H9 (cell line): ENCODE results near the gene SLC2A9. TPM values are rescaled to one million over a fixed set of nuclear protein-coding genes. Genes with fewer than 3 reads are reported as not detected.

Experiments used
- DNase-seq: peaks from one replicate; pipeline ENCODE4 v3.0.0-alpha.2; 2017
- H2AFZ ChIP-seq: one replicate; pipeline ENCODE4 v1.6.1; 2013; ENCODE audit warnings: mild to moderate bottlenecking, low read length, control low read depth, moderate library complexity
- H2AK5ac ChIP-seq: 2 replicates; pipeline ENCODE4 v1.6.1; 2013; ENCODE audit warnings: low read length, control low read depth, mixed read lengths; ENCODE audit not compliant: insufficient read length
- H2BK120ac ChIP-seq: one replicate; pipeline ENCODE4 v1.6.1; 2013; ENCODE audit warnings: low read depth, mild to moderate bottlenecking, low read length, control low read depth, inconsistent platforms; ENCODE audit not compliant: poor library complexity, severe bottlenecking
- H2BK12ac ChIP-seq: 2 replicates; pipeline ENCODE4 v1.6.1; 2013; ENCODE audit warnings: low read length, control low read depth, mixed read lengths, low read depth; ENCODE audit not compliant: insufficient read length
- H2BK15ac ChIP-seq: 2 replicates; pipeline ENCODE4 v1.6.1; 2013; ENCODE audit warnings: low read depth, low read length, control low read depth
- H2BK20ac ChIP-seq: one replicate; pipeline ENCODE4 v1.6.1; 2013; ENCODE audit warnings: low read depth, mild to moderate bottlenecking, low read length, control low read depth, inconsistent platforms; ENCODE audit not compliant: poor library complexity, severe bottlenecking
- H2BK5ac ChIP-seq: 2 replicates; pipeline ENCODE4 v1.6.1; 2013; ENCODE audit warnings: low read length, control low read depth, mixed read lengths; ENCODE audit not compliant: insufficient read length
- H3K14ac ChIP-seq: 2 replicates; pipeline ENCODE4 v1.6.1; 2013; ENCODE audit warnings: low read length, control low read depth; ENCODE audit not compliant: insufficient read depth
- H3K18ac ChIP-seq: 2 replicates; pipeline ENCODE4 v1.6.1; 2013; ENCODE audit warnings: low read depth, mild to moderate bottlenecking, mixed read lengths, low read length, control low read depth; ENCODE audit not compliant: insufficient read length
- H3K23ac ChIP-seq: 2 replicates; pipeline ENCODE4 v1.6.1; 2013; ENCODE audit warnings: low read length, control low read depth, mixed read lengths, low read depth; ENCODE audit not compliant: insufficient read length
- H3K23me2 ChIP-seq: 2 replicates; pipeline ENCODE4 v1.6.1; 2013; ENCODE audit warnings: low read depth, mild to moderate bottlenecking, mixed read lengths, low read length, control low read depth; ENCODE audit not compliant: insufficient read length, poor library complexity, severe bottlenecking
- H3K27ac ChIP-seq: 2 replicates; pipeline ENCODE4 v1.5.1; 2013; ENCODE audit warnings: low read length, control low read depth, mixed read lengths, low read depth; ENCODE audit not compliant: insufficient read length
- H3K27me3 ChIP-seq: 2 replicates; pipeline ENCODE4 v1.6.1; 2013; ENCODE audit warnings: low read length, control low read depth, inconsistent platforms; ENCODE audit not compliant: insufficient read depth
- H3K4ac ChIP-seq: 2 replicates; pipeline ENCODE4 v1.6.1; 2013; ENCODE audit warnings: low read depth, mild to moderate bottlenecking, control low read depth, inconsistent platforms, low read length, moderate library complexity
- H3K4me1 ChIP-seq: 2 replicates; pipeline ENCODE4 v1.6.1; 2013; ENCODE audit warnings: low read length, control low read depth, inconsistent platforms; ENCODE audit not compliant: insufficient read depth
- H3K4me2 ChIP-seq: 2 replicates; pipeline ENCODE4 v1.6.1; 2013; ENCODE audit warnings: low read length, control low read depth, mixed read lengths; ENCODE audit not compliant: insufficient read length, insufficient read depth
- H3K56ac ChIP-seq: 2 replicates; pipeline ENCODE4 v1.6.1; 2013; ENCODE audit warnings: low read depth, mild to moderate bottlenecking, mixed read lengths, low read length, control low read depth; ENCODE audit not compliant: insufficient read length
- H3K79me1 ChIP-seq: 2 replicates; pipeline ENCODE4 v1.6.1; 2013; ENCODE audit warnings: low read depth, mild to moderate bottlenecking, moderate library complexity, low read length, control low read depth, inconsistent platforms; ENCODE audit not compliant: insufficient read depth, poor library complexity, severe bottlenecking
- H3K79me2 ChIP-seq: 2 replicates; pipeline ENCODE4 v1.6.1; 2013; ENCODE audit warnings: low read length, control low read depth, inconsistent platforms; ENCODE audit not compliant: insufficient read depth
- H3K9ac ChIP-seq: 2 replicates; pipeline ENCODE4 v1.6.1; 2013; ENCODE audit warnings: low read length, control low read depth, mixed read lengths; ENCODE audit not compliant: insufficient read length; ENCODE audit errors: extremely low read depth
- H3K9me3 ChIP-seq: one replicate; pipeline ENCODE4 v1.6.1; 2013; ENCODE audit warnings: low read depth, low read length, inconsistent platforms; ENCODE audit not compliant: control insufficient read depth
- H3T11ph ChIP-seq: one replicate; pipeline ENCODE4 v1.6.1; 2013; ENCODE audit warnings: mild to moderate bottlenecking, low read length, control low read depth, inconsistent platforms
- H4K20me1 ChIP-seq: one replicate; pipeline ENCODE4 v1.6.1; 2013; ENCODE audit not compliant: control insufficient read depth, insufficient read length, insufficient read depth
- H4K5ac ChIP-seq: 2 replicates; pipeline ENCODE4 v1.6.1; 2013; ENCODE audit warnings: low read depth, mild to moderate bottlenecking, mixed read lengths, low read length, control low read depth; ENCODE audit not compliant: insufficient read length
- H4K8ac ChIP-seq: replicated peaks from 2 replicates; pipeline ENCODE4 v1.6.1; 2013; ENCODE audit warnings: low read length, control low read depth, mixed read lengths, low read depth; ENCODE audit not compliant: insufficient read length
- H4K91ac ChIP-seq: 2 replicates; pipeline ENCODE4 v1.6.1; 2013; ENCODE audit warnings: low read depth, mild to moderate bottlenecking, moderate library complexity, mixed read lengths, low read length, control low read depth; ENCODE audit not compliant: insufficient read length
- H3K27ac Mint-ChIP-seq, 3 experiments: 2 replicates in 2 of 3; 3 replicates in 1 of 3; pipeline ENCODE4 v1.8.0; 2020 to 2021; ENCODE audit warnings: mixed read lengths in 3 of 3, mild to moderate bottlenecking in 1 of 3, moderate library complexity in 1 of 3
- H3K27me3 Mint-ChIP-seq: 2 replicates; pipeline ENCODE4 v1.8.0; 2021; ENCODE audit warnings: low read depth, mild to moderate bottlenecking, moderate library complexity, mixed read lengths
- H3K36me3 Mint-ChIP-seq, 3 experiments: 2 replicates in 2 of 3; 3 replicates in 1 of 3; pipeline ENCODE4 v1.8.0; 2020 to 2021; ENCODE audit warnings: low read depth in 3 of 3, mixed read lengths in 3 of 3; ENCODE audit not compliant: insufficient read depth in 1 of 3
- H3K4me1 Mint-ChIP-seq, 2 experiments: 2 replicates each; pipeline ENCODE4 v1.8.0; 2020; ENCODE audit warnings: mixed read lengths in 2 of 2
- H3K4me3 Mint-ChIP-seq, 2 experiments: 2 replicates in 1 of 2; 3 replicates in 1 of 2; pipeline ENCODE4 v1.8.0; 2020 to 2021; ENCODE audit warnings: mild to moderate bottlenecking in 2 of 2, mixed read lengths in 2 of 2, moderate library complexity in 1 of 2
- H3K9me3 Mint-ChIP-seq, 2 experiments: 2 replicates in 1 of 2; 3 replicates in 1 of 2; pipeline ENCODE4 v1.8.0; 2020; ENCODE audit warnings: mild to moderate bottlenecking in 2 of 2, mixed read lengths in 2 of 2, moderate library complexity in 1 of 2
- WGBS: extraction: QIAGEN DNeasy Blood & Tissue Kit; methylation state at CpG from one replicate; pipeline ENCODE4 v1.1.7; 2013; ENCODE audit warnings: missing lambda C conversion rate, low lambda C conversion rate, mixed read lengths; ENCODE audit not compliant: insufficient read length; ENCODE audit errors: extremely low coverage; 5-methylcytosine and 5-hydroxymethylcytosine counted together
- total RNA-seq: library from RNA; stranded (reverse); gene quantifications from 2 replicates; pipeline ENCODE4 v1.2.1, GENCODE V29; 2021
- TF ChIP-seq, protein P1 (sequence below): fragments of 200-600 bp; sonication (generic); conservative IDR thresholded peaks from 3 replicates; pipeline ENCODE4 v1.8.0; 2021; ENCODE audit warnings: antibody characterized with exemption, mild to moderate bottlenecking

SLC2A9 gene
- total RNA-seq, 1 experiment from 2014 or later: 0.79 TPM

DNA sequence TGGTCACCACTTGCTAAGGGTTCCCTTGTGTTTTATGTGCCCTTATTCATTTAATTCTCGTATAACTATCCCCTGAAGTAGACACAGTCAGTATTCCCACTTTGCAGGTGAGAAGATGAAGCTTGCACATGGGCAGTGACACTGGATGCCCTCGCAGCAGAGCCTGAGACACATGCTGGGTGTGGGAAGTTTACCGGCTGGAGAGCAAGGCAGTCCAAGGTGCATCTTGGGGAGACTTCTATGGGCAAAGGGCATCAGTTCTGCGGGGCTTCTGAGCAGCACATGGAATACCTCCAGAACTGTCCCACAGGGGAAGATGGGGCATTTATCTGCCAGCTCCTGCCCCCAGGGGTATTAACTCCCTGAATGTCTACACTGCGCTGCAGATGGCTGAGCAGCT, 92.2 kb downstream of the SLC2A9 start:
- Histone ChIP-seq H4K5ac (no peak overlapping the region), H3K14ac (no peak overlapping the region), H2AFZ (no peak overlapping the region), H3K4ac (no peak overlapping the region), H3K27ac (no peak overlapping the region), H3K9ac (no peak overlapping the region), H3K9me3 (no peaks in the 10 kb centered on the region), H3K79me1 (no peaks in the 10 kb centered on the region), H3K23me2 (no peaks in the 10 kb centered on the region), H3K56ac (no peak overlapping the region), H4K91ac (no peak overlapping the region), H2BK5ac (no peak overlapping the region), H3K4me2 (no peak overlapping the region), H2BK120ac (no peak overlapping the region), H2AK5ac (no peak overlapping the region), H2BK15ac (no peak overlapping the region), H2BK12ac (no peak overlapping the region), H4K8ac (no peak overlapping the region), H2BK20ac (no peak overlapping the region), H3T11ph (no peak overlapping the region), H4K20me1 (no peaks in the 10 kb centered on the region), H3K79me2 (no peaks in the 10 kb centered on the region), H3K4me1 (no peaks in the 10 kb centered on the region), H3K27me3 (no peaks in the 10 kb centered on the region), H3K23ac (no peak overlapping the region), H3K18ac (no peak overlapping the region)
- TF ChIP-seq, protein P1, sequence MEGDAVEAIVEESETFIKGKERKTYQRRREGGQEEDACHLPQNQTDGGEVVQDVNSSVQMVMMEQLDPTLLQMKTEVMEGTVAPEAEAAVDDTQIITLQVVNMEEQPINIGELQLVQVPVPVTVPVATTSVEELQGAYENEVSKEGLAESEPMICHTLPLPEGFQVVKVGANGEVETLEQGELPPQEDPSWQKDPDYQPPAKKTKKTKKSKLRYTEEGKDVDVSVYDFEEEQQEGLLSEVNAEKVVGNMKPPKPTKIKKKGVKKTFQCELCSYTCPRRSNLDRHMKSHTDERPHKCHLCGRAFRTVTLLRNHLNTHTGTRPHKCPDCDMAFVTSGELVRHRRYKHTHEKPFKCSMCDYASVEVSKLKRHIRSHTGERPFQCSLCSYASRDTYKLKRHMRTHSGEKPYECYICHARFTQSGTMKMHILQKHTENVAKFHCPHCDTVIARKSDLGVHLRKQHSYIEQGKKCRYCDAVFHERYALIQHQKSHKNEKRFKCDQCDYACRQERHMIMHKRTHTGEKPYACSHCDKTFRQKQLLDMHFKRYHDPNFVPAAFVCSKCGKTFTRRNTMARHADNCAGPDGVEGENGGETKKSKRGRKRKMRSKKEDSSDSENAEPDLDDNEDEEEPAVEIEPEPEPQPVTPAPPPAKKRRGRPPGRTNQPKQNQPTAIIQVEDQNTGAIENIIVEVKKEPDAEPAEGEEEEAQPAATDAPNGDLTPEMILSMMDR: no peak
- Mint-ChIP-seq H3K4me1 (peaks cover 2 to 14% of the 10 kb centered on the region in 2 experiments; a peak in 3 of 4 replicates), H3K36me3 (no peaks in the 10 kb centered on the region), H3K9me3 (no peaks in the 10 kb centered on the region), H3K4me3 (no peak overlapping the region), H3K27ac (no peak overlapping the region), H3K27me3 (peaks cover 16% of the 10 kb centered on the region)
- DNase-seq: no peak
- WGBS: no CpG with 5 or more reads among the region's 5 CpGs
